Stimulated activated CD8-positive, alpha-beta memory T cell treated with anti-CD3 and anti-CD28 coated beads, Interleukin-15, amount 100 ng/mL, for 1 hour (primary cell): Measurements from ENCODE around the gene GCDH.
"Not testable (repeated sequence)": the region's sequence is repeated elsewhere in the genome, so short reads cannot be mapped to it uniquely, and the experiment has no call there.

ENCODE experiments used
- DNase-seq: peaks from one replicate; pipeline ENCODE4 v3.0.0-alpha.2; 2020; ENCODE audit warnings: low read depth

Gene GCDH

GRCh38 chr19:12890787-12891552, at the start of gene GCDH:
GCDH (plus strand) TSS chr19:12891160; CDS start chr19:12891305, 145 bp downstream.
- peak; percentile 89 for DNase-seq

- DNase-seq = no peak
These were observed 48.4 kb upstream of the GCDH start for GRCh38 chr19:12842511-12842910.

- no peak for DNase-seq
These were observed 47.6 kb upstream of the GCDH start for GRCh38 chr19:12843328-12843727.

- DNase-seq = no peak
These were observed 46.8 kb upstream of the GCDH start for GRCh38 chr19:12843999-12844732.

DNA sequence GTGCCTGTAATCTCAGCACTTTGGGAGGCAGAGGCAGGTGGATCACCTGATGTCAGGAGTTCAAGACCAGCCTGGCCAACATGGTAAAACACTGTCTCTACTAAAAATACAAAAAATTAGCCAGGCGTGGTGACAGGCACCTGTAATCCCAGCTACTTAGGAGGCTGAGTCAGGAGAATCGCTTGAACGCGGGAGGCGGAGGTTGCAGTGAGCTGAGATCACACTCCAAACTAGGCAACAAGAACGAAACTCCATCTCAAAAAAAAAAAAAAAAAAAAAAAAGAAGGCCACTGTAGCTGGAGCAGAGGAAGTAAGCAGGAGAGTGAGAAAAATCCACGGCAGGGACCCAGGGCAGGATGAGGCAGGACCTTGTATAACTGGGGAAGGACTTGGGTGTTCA, 44.3 kb upstream of the GCDH start:
- DNase-seq = not testable (repeated sequence)

DNA sequence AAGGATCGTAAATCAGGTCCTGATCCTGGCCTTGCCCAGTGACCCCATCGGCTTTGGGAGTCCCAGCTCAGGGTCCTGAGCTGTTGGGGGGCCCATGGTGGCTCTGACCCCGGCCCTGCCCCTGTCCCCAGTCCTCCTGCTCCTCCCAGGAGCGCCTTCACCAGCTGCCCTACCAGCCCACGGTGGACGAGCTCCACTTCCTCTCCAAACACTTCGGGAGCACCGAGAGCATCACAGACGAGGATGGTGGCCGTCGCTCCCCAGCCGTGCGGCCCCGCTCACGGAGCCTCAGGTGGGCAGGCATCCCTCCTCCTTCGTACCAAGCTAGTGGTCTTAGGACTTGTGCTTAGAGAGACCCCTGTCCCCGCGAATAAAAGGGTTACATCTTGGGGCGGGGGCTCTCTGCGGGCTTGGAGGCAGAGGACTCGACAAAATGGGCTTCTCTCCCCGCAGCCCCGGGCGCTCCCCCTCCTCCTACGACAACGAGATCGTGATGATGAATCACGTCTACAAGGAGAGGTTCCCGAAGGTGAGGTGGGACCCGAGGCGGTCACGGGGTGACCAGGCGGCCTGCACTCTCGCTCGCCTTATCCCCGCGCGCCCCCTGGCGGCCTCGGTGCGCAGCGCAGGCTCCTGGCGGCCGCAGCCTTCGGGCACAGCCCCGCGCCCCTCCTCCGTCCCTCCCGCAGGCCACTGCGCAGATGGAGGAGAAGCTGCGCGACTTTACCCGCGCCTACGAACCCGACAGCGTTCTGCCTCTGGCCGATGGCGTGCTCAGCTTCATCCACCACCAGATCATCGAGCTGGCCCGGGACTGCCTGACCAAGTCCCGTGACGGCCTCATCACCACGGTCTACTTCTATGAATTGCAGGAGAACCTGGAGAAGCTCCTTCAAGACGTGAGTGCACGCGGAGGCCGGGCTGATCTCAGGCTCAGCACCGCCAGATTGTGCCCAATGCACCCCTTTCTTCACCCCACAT, 43.5 kb upstream of the GCDH start:
- DNase-seq = peak; percentile 70

DNA sequence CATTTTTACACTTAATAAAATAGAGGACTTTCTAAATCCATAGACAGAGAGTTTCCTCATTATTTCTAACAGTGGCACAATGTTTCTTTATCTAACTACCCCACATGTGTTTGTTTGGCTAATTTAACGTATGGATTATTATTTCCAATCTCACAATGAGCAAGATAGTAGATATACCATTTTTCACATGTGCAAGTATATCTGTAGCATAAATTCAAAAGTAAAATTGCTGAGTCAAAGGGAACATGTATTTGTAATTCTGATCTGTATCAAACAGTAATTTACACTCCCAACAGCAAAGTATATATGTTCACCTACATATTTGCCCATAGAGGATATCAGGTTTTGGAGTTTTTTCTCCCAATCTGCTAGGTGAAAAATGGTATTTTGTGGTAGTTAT, 34.3 kb upstream of the GCDH start:
- no peak for DNase-seq

DNA sequence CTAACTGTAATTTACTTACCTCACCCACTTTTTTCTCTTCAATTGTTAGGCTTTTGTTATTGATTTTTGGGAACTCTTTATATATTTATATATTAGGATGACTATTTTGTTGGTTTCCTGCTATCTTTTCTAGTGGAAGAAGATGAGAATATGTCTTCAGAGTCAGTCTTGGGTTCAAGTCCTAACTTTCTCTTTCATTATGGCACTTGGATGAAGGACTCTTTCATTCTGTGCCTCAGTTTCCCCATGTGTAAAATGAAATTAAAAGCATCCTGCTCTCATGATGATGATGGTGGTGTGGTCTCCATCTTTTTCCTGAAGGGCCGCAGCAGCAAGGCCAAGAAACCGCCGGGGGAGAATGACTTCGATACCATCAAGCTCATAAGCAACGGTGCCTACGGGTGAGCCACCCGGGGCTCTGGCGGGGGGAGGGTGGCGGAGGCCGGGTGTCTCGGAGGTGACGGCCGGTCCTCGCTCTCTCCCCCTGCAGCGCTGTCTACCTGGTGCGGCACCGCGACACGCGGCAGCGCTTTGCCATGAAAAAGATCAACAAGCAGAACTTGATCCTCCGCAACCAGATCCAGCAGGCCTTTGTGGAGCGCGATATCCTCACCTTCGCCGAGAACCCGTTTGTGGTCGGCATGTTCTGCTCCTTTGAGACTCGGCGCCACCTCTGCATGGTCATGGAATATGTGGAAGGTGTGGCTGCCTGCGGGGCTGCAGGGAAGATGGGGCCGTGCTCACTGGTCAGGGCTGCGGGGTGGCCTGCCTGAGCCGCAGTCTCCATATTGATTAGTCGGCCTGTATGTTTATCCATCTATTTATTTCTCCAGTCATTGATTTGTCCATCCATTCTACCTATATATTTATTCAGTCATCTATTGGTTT, 32.7 kb upstream of the GCDH start:
- DNase-seq = no peak

GRCh38 chr19:12859546-12859945, 31.4 kb upstream of the GCDH start:
- no peak for DNase-seq

DNA sequence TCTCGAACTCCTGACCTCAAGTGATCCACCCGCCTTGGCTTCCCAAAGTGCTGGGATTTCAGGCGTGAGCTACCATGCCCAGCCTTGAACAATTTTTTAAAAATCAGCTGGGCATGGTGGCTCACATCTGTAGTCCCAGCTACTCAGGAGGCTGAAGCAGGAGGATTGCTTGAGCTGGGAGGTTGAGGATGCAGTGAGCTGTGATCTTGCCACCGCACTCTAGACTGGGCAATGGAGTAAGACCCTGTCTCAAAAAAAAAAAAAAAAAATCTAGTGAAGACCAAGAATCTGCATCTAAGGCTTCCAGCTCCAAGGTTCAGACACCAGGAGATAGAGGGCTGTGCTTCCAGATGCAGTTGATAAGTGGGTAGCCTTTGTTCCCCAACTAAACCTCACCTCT, 26.8 kb upstream of the GCDH start:
- no peak for DNase-seq

GRCh38 chr19:12864721-12865715, 25.9 kb upstream of the GCDH start:
- DNase-seq = no peak

DNA sequence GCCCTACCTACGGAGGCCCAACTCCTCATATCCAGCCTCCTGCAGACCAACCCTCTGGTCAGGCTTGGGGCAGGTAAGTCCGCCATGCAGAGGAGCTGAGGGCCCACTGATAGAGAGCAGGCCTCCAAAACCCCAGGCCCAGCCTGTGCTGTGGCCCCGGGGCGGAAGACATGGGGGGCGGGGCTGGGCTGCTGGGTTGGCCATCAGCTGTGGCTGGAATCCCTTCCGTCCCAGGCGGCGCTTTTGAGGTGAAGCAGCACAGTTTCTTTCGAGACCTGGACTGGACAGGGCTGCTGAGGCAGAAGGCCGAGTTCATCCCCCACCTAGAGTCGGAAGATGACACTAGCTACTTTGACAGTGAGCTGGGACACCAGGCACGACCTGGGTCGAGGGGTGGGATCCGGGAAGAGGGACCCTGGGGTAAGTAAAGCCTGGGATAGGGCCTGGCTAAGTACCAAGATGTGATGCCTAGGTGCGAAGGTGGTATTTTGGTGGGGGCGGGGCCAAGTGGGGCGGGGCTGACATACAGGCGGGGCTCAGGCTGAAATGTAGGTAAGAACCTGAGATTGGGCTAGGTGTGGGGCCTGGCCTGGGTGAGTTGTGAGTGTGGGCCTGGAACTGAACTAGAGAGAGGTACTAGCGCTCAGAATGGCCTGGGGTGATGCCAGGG, 25.1 kb upstream of the GCDH start:
- DNase-seq = no peak

GRCh38 chr19:12866416-12867119, 24.4 kb upstream of the GCDH start:
- DNase-seq = no peak

GRCh38 chr19:12867120-12868099, 23.6 kb upstream of the GCDH start:
- peak; percentile 51 for DNase-seq

DNA sequence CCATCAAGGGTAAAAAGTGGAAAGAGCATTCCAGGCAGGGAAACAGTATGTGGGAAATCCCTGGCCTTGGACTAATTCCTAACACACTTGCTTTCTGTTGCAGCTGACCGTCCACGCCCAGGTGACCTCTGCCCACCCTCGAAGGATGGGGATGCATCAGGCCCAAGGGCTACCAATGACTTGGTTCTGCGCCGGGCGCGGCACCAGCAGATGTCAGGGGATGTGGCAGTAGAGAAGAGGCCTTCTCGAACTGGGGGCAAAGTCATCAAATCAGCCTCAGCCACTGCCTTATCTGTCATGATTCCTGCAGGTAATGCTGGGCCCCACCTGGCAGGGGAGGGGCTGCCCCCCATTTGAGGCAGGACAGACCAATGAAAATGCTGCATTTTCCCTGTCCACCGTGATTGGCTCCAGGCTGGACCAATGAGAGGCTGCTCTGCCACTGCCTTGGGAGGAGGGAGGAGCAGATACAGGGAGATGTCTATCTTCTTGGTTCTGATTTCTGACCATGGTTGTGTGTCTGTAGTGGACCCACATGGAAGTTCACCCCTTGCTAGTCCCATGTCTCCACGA, 22.3 kb upstream of the GCDH start:
- no peak for DNase-seq

GRCh38 chr19:12871681-12872080, 19.3 kb upstream of the GCDH start:
- DNase-seq = no peak

DNA sequence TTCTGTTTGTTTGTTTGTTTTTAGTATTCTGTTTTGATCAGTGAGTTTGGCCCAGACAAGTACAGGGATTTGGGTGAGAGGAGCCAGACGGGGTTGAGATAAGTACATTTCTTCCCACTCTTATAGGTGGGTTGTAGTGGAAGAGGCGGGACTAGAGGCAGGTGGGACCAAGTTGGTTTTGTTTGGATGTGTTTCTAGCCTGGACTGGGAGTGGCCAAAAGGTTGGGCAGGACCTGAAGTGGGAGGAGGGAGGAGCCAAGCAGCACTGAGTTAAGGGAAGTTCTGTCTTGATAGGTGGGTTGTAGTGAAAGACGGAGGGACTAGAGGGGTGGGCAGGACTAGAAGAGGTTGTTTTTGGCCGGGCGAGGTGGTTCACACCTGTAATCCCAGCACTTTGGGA, 18.7 kb upstream of the GCDH start:
- no peak for DNase-seq
